LNCAP (cell line): ENCODE results near the gene FAM13A.

Source experiments
- CTCF ChIP-seq: fragments of 450-650 bp; IDR thresholded peaks from 2 replicates; pipeline ENCODE4 v1.5.1; 2017; ENCODE audit warnings: mild to moderate bottlenecking

The FAM13A gene

GRCh38 chr4:89056953-89057398 is at the start of gene FAM13A:
FAM13A (minus strand) TSS chr4:89057185; CDS start chr4:89056964, 221 bp downstream.
- no peak for TF ChIP-seq CTCF

- TF ChIP-seq CTCF: no peak
These were observed 48.7 kb upstream of the FAM13A start for GRCh38 chr4:89105726-89106125.

GRCh38 chr4:89101256-89102161 is 44.5 kb upstream of the FAM13A start:
- no peak for TF ChIP-seq CTCF

- TF ChIP-seq CTCF: no peak
These were observed 43.9 kb upstream of the FAM13A start for GRCh38 chr4:89100853-89101252.

GRCh38 chr4:89099471-89099870 is 42.5 kb upstream of the FAM13A start:
- no peak for TF ChIP-seq CTCF

GRCh38 chr4:89099034-89099433 is 42.0 kb upstream of the FAM13A start:
- no peak for TF ChIP-seq CTCF

GRCh38 chr4:89078300-89078699 is 21.3 kb upstream of the FAM13A start:
- TF ChIP-seq CTCF: no peak
